Astrocyte (in vitro differentiated cells and primary cell): ENCODE data around the gene MAPK8IP1. TPM values are rescaled to one million over a fixed set of nuclear protein-coding genes. Genes with fewer than 3 reads are reported as not detected.

ENCODE experiments used
- DNase-seq: peaks from one replicate; pipeline ENCODE4 v3.0.0-alpha.2; 2010; ENCODE audit warnings: low read depth
- FAIRE-seq: peaks from 2 replicates; lab custom pipeline; 2011; peaks lifted over from hg19 to GRCh38; lab: Jason Lieb, UNC
- H2AFZ ChIP-seq: 2 replicates; pipeline ENCODE4 v1.6.0; 2012; ENCODE audit warnings: low read depth, low read length, inconsistent platforms
- H3K27ac ChIP-seq: 2 replicates; pipeline ENCODE4 v1.5.1; 2011; ENCODE audit warnings: low read depth, low read length, inconsistent platforms
- H3K27me3 ChIP-seq: 2 replicates; pipeline ENCODE4 v1.6.0; 2011; ENCODE audit warnings: low read length, inconsistent platforms; ENCODE audit not compliant: insufficient read depth
- H3K36me3 ChIP-seq: 2 replicates; pipeline ENCODE4 v1.5.1; 2011; ENCODE audit warnings: low read length, inconsistent platforms; ENCODE audit not compliant: insufficient read depth
- H3K4me1 ChIP-seq: 2 replicates; pipeline ENCODE4 v1.5.1; 2011; ENCODE audit warnings: low read length, inconsistent platforms; ENCODE audit not compliant: insufficient read depth
- H3K4me2 ChIP-seq: 2 replicates; pipeline ENCODE4 v1.6.0; 2012; ENCODE audit warnings: low read length, inconsistent platforms
- H3K4me3 ChIP-seq: 2 replicates; pipeline ENCODE4 v1.5.1; 2011; ENCODE audit warnings: low read depth, mild to moderate bottlenecking, low read length, inconsistent platforms; ENCODE audit not compliant: insufficient read depth
- H3K79me2 ChIP-seq: 2 replicates; pipeline ENCODE4 v1.6.0; 2012; ENCODE audit warnings: mild to moderate bottlenecking, low read length, inconsistent platforms; ENCODE audit not compliant: insufficient read depth
- H3K9ac ChIP-seq: 2 replicates; pipeline ENCODE4 v1.6.0; 2012; ENCODE audit warnings: mild to moderate bottlenecking, low read length, inconsistent platforms
- H3K9me3 ChIP-seq: 2 replicates; pipeline ENCODE4 v1.5.1; 2012; ENCODE audit warnings: low read depth, mild to moderate bottlenecking, low read length, inconsistent platforms; ENCODE audit not compliant: insufficient read depth
- H4K20me1 ChIP-seq: 2 replicates; pipeline ENCODE4 v1.6.0; 2012; ENCODE audit warnings: low read length, inconsistent platforms; ENCODE audit not compliant: insufficient read depth
- H3K27ac Mint-ChIP-seq: one replicate; pipeline ENCODE4 v1.8.0; 2021; ENCODE audit warnings: mild to moderate bottlenecking, mixed read lengths; ENCODE audit not compliant: unreplicated experiment
- H3K27me3 Mint-ChIP-seq: one replicate; pipeline ENCODE4 v1.8.0; 2021; ENCODE audit warnings: low read depth, mixed read lengths; ENCODE audit not compliant: unreplicated experiment
- H3K36me3 Mint-ChIP-seq: one replicate; pipeline ENCODE4 v1.8.0; 2021; ENCODE audit warnings: low read depth, mixed read lengths; ENCODE audit not compliant: unreplicated experiment
- H3K4me1 Mint-ChIP-seq: one replicate; pipeline ENCODE4 v1.8.0; 2021; ENCODE audit warnings: low read depth, mixed read lengths; ENCODE audit not compliant: unreplicated experiment
- H3K4me3 Mint-ChIP-seq: one replicate; pipeline ENCODE4 v1.8.0; 2021; ENCODE audit warnings: mild to moderate bottlenecking, moderate library complexity, mixed read lengths; ENCODE audit not compliant: unreplicated experiment
- H3K9me3 Mint-ChIP-seq: one replicate; pipeline ENCODE4 v1.8.0; 2021; ENCODE audit warnings: mild to moderate bottlenecking, mixed read lengths; ENCODE audit not compliant: unreplicated experiment
- CTCF ChIP-seq: IDR thresholded peaks from 2 replicates; pipeline ENCODE4 v1.5.1; 2011; ENCODE audit warnings: low read depth, mild to moderate bottlenecking, inconsistent platforms, low read length, moderate library complexity; ENCODE audit not compliant: insufficient read depth
- EZH2 ChIP-seq: IDR thresholded peaks from 2 replicates; pipeline ENCODE4 v1.6.1; 2012; ENCODE audit warnings: mild to moderate bottlenecking, low read length, inconsistent platforms; ENCODE audit not compliant: insufficient read depth
- total RNA-seq: library from RNA; stranded (reverse); gene quantifications from 2 replicates; pipeline ENCODE4 v1.2.1, GENCODE V29; 2021

MAPK8IP1 gene
- total RNA-seq, 1 donor from 2014 or later, result 14.7 TPM

GRCh38 chr11:45857961-45858474 lies 27.4 kb upstream of the MAPK8IP1 start:
- Histone ChIP-seq H3K36me3 (peaks cover 18% of the 10 kb centered on the region), H3K27me3 (no peaks in the 10 kb centered on the region), H3K79me2 (peaks cover 28% of the 10 kb centered on the region), H3K9me3 (no peaks in the 10 kb centered on the region), H3K9ac (peak overlapping the region; percentile 53), H4K20me1 (peaks cover 57% of the 10 kb centered on the region), H3K27ac (peak overlapping the region; percentile 62), H2AFZ (no peak overlapping the region), H3K4me1 (peaks cover 26% of the 10 kb centered on the region), H3K4me2 (peak overlapping the region; percentile 7), H3K4me3 (no peak overlapping the region)
- Mint-ChIP-seq H3K9me3 (no peaks in the 10 kb centered on the region), H3K27ac (peak overlapping the region; percentile 63), H3K36me3 (peaks cover 17% of the 10 kb centered on the region), H3K4me3 (no peak overlapping the region), H3K4me1 (peaks cover 35% of the 10 kb centered on the region), H3K27me3 (no peaks in the 10 kb centered on the region)
- peak; percentile 96 for DNase-seq
- FAIRE-seq, result peak; percentile 43
- TF ChIP-seq CTCF (no peak), EZH2 (no peak)

GRCh38 chr11:45858751-45859398 lies 26.6 kb upstream of the MAPK8IP1 start:
- Histone ChIP-seq H2AFZ (no peak overlapping the region), H3K27ac (peak overlapping the region; percentile 62), H4K20me1 (peaks cover 49% of the 10 kb centered on the region), H3K9ac (peak overlapping the region; percentile 53), H3K4me1 (peaks cover 26% of the 10 kb centered on the region), H3K4me3 (no peak overlapping the region), H3K79me2 (peaks cover 20% of the 10 kb centered on the region), H3K4me2 (peak overlapping the region; percentile 7), H3K27me3 (no peaks in the 10 kb centered on the region), H3K36me3 (peaks cover 20% of the 10 kb centered on the region), H3K9me3 (no peaks in the 10 kb centered on the region)
- no peaks in the 10 kb centered on the region for H3K27me3 Mint-ChIP-seq
- DNase-seq, result no peak
- no peaks in the 10 kb centered on the region for H3K9me3 Mint-ChIP-seq
- no peak overlapping the region for H3K27ac Mint-ChIP-seq
- TF ChIP-seq CTCF, result no peak
- TF ChIP-seq EZH2, result no peak
- H3K4me1 Mint-ChIP-seq, result peaks cover 35% of the 10 kb centered on the region
- FAIRE-seq, result no peak
- H3K4me3 Mint-ChIP-seq, result peak overlapping the region; percentile 34
- H3K36me3 Mint-ChIP-seq, result peaks cover 20% of the 10 kb centered on the region

- Histone ChIP-seq H3K4me3 (no peak overlapping the region), H3K9me3 (no peaks in the 10 kb centered on the region), H3K9ac (peak overlapping the region; percentile 53), H3K27me3 (no peaks in the 10 kb centered on the region), H3K36me3 (peaks cover 23% of the 10 kb centered on the region), H3K4me1 (peaks cover 26% of the 10 kb centered on the region), H2AFZ (peak overlapping the region; percentile 14), H3K4me2 (peak overlapping the region; percentile 30), H3K79me2 (peaks cover 13% of the 10 kb centered on the region), H3K27ac (peak overlapping the region; percentile 62), H4K20me1 (peaks cover 45% of the 10 kb centered on the region)
- Mint-ChIP-seq H3K27ac (peak overlapping the region; percentile 18), H3K36me3 (peaks cover 20% of the 10 kb centered on the region), H3K4me3 (no peak overlapping the region), H3K4me1 (peaks cover 35% of the 10 kb centered on the region), H3K27me3 (no peaks in the 10 kb centered on the region), H3K9me3 (no peaks in the 10 kb centered on the region)
- FAIRE-seq (no peak), DNase-seq (peak; percentile 93)
- TF ChIP-seq EZH2, result no peak
These were observed 25.8 kb upstream of the MAPK8IP1 start for GRCh38 chr11:45859661-45860140.
